PFSK-1 (cell line): Measurements from ENCODE around the gene FAM221B.

Source experiments
- FOXP2 ChIP-seq: optimal IDR thresholded peaks from 2 replicates; pipeline ENCODE3; 2011; ENCODE audit warnings: borderline replicate concordance, control low read depth, inconsistent platforms; ENCODE audit not compliant: insufficient read depth; ENCODE audit errors: extremely low read length, extremely low read depth
- POLR2AphosphoS5 ChIP-seq: IDR thresholded peaks from 2 replicates; pipeline ENCODE4 v1.6.1; 2012; ENCODE audit warnings: low read depth, mild to moderate bottlenecking, control low read depth, low read length, moderate library complexity
- SIN3A ChIP-seq: IDR thresholded peaks from 2 replicates; pipeline ENCODE4 v1.6.1; 2012; ENCODE audit warnings: mild to moderate bottlenecking, low read length, moderate library complexity, borderline replicate concordance; ENCODE audit not compliant: insufficient read depth
- TAF1 ChIP-seq: IDR thresholded peaks from 2 replicates; pipeline ENCODE4 v1.6.1; 2012; ENCODE audit warnings: low read length, control low read depth, borderline replicate concordance; ENCODE audit not compliant: insufficient read depth
- TF ChIP-seq, protein P1 (sequence below), 2 experiments: IDR thresholded peaks; 2 replicates each; pipeline versions ENCODE4 v1.6.1 to v1.8.0; 2011 to 2012; ENCODE audit warnings: low read depth in 2 of 2, low read length in 2 of 2, control low read depth in 1 of 2, inconsistent platforms in 1 of 2, mild to moderate bottlenecking in 1 of 2, moderate library complexity in 1 of 2; ENCODE audit not compliant: insufficient read depth in 1 of 2

Gene FAM221B

DNA sequence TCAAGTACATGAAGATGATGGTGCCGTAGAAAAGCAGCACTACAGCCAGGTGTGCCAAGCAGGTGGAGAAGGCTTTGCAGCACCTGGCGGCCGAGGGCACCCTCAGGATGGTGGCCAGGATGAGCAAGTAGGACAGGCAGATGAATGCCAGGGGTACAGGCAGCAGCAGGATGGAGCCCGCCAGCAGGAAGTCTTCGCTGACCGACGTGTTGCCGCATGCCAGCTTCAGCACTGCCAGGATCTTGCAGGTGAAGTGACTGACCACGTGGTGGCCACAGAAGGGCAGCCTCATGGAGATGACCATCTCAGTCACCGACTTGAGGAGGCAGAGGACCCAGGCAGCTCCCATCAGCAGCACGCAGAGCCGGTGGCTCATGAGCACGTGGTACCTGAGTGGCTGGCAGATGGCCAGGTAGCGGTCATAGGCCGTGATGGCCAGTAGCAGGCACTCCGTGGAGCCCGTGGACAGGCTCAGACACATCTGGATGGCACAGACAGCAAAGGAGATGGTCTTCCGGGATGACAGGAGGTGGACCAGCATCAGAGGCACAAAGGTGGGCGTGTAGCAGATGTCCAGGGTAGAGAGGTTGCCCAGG, 41.2 kb upstream of the FAM221B start:
- TF ChIP-seq SIN3A, result no peak

DNA sequence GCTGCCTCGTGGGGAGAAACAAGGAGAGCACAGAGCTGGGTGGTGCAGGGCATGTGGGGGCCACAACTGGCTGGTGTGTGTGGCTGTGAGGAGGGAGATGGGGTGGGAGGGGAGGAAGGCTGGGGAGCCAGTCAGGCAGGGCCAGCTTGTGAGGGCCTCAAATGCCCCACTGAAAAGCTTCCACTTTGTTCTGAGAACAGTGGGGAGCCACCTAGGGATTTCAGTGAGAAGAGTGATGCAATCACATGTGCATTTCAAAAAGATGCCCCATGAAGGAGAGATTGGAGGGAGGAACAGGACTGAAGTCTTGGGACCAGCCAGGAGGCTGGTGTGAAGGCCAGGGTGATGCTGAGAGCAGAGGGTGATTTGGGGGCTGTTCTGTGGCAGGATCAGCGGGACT, 40.4 kb upstream of the FAM221B start:
- TF ChIP-seq POLR2AphosphoS5, result no peak
- no peak for TF ChIP-seq SIN3A
- no peak for TF ChIP-seq FOXP2
- TF ChIP-seq, protein P1, sequence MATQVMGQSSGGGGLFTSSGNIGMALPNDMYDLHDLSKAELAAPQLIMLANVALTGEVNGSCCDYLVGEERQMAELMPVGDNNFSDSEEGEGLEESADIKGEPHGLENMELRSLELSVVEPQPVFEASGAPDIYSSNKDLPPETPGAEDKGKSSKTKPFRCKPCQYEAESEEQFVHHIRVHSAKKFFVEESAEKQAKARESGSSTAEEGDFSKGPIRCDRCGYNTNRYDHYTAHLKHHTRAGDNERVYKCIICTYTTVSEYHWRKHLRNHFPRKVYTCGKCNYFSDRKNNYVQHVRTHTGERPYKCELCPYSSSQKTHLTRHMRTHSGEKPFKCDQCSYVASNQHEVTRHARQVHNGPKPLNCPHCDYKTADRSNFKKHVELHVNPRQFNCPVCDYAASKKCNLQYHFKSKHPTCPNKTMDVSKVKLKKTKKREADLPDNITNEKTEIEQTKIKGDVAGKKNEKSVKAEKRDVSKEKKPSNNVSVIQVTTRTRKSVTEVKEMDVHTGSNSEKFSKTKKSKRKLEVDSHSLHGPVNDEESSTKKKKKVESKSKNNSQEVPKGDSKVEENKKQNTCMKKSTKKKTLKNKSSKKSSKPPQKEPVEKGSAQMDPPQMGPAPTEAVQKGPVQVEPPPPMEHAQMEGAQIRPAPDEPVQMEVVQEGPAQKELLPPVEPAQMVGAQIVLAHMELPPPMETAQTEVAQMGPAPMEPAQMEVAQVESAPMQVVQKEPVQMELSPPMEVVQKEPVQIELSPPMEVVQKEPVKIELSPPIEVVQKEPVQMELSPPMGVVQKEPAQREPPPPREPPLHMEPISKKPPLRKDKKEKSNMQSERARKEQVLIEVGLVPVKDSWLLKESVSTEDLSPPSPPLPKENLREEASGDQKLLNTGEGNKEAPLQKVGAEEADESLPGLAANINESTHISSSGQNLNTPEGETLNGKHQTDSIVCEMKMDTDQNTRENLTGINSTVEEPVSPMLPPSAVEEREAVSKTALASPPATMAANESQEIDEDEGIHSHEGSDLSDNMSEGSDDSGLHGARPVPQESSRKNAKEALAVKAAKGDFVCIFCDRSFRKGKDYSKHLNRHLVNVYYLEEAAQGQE (IDR thresholded peaks at IDR 0.05; ENCODE audit: insufficient read depth in 1 of 2, low read depth in 2 of 2, low read length in 2 of 2), result no peak
- no peak for TF ChIP-seq TAF1

DNA sequence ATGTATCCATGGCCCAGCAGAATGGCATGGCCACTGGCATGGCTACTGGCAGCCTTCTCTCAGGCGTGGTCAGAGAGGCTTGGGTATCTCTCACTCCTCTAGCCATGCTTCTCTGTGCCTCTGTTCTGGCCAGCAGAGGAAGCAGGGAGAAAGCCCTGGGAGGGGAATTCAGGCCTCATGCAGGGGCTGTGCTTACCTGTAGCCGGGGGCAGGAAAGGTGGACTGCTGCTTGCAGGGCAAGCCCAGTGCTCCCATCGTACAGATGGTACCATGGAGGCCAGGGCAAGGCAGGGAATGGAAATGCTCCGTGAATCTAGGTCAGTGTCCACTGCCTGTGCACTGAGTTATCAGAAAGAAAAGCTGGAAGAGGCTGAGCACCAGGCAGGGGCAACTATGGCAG, 39.0 kb upstream of the FAM221B start:
- no peak for TF ChIP-seq FOXP2
- TF ChIP-seq TAF1, result no peak
- TF ChIP-seq, protein P1 (IDR thresholded peaks at IDR 0.05; ENCODE audit: insufficient read depth in 1 of 2, low read depth in 2 of 2, low read length in 2 of 2), result no peak
- no peak for TF ChIP-seq SIN3A
- no peak for TF ChIP-seq POLR2AphosphoS5

DNA sequence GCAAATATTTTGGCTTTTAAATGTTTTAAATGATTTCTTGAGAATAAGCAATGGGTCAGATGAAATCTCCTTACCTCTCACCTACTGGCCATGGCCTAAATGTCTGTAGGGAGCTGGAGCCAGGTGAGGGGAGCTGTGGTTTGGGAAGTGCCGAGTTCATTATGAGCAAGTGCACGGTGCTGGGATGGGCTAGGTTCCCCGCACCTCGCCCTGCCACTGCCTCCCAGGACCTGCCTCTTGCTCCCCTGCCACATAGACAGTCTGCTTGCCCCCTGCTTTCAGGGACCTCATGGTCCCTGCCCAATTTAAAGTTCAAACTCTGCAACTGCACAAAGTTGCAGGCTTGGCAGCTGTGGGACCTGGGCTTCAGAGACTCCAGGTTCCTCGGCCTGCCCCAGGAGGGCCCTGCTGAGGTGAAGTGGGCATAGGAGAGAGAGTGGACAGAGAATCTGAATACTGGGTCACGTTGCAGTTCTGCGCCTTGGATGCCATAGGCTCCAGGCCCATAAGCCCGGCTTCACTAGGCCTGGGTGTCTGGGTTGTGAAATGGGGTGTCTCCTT, 36.2 kb upstream of the FAM221B start:
- TF ChIP-seq SIN3A (no peak), FOXP2 (no peak), POLR2AphosphoS5 (no peak), TAF1 (no peak)
- TF ChIP-seq, protein P1 (IDR thresholded peaks at IDR 0.05; ENCODE audit: insufficient read depth in 1 of 2, low read depth in 2 of 2, low read length in 2 of 2), result no peak

- TF ChIP-seq FOXP2 (no peak), SIN3A (no peak), TAF1 (no peak), POLR2AphosphoS5 (no peak)
- TF ChIP-seq, protein P1 (IDR thresholded peaks at IDR 0.05; ENCODE audit: insufficient read depth in 1 of 2, low read depth in 2 of 2, low read length in 2 of 2), result no peak
These were observed 35.1 kb upstream of the FAM221B start for GRCh38 chr9:35863583-35863982.
